Endodermal cell (in vitro differentiated cells): ENCODE results near the gene STUB1. TPM values are rescaled to one million over a fixed set of nuclear protein-coding genes. Genes with fewer than 3 reads are reported as not detected.

Experiments
- DNase-seq: peaks from one replicate; pipeline ENCODE4 v3.0.0-alpha.2; 2017
- H3K27ac ChIP-seq: 2 replicates; pipeline ENCODE4 v1.5.1; 2013; ENCODE audit warnings: mild to moderate bottlenecking, low read depth, low read length, moderate library complexity
- H3K27me3 ChIP-seq: 2 replicates; pipeline ENCODE4 v1.6.1; 2013; ENCODE audit warnings: mild to moderate bottlenecking, low read length, moderate library complexity; ENCODE audit not compliant: insufficient read depth, control insufficient read depth, poor library complexity, severe bottlenecking
- H3K36me3 ChIP-seq: 2 replicates; pipeline ENCODE4 v1.7.0; 2013; ENCODE audit warnings: mild to moderate bottlenecking, low read length, moderate library complexity; ENCODE audit not compliant: control insufficient read depth, insufficient read depth
- H3K4me1 ChIP-seq: one replicate; pipeline ENCODE4 v1.7.0; 2013; ENCODE audit warnings: low read length; ENCODE audit not compliant: control insufficient read depth, insufficient read depth
- H3K4me3 ChIP-seq: 2 replicates; pipeline ENCODE4 v1.5.1; 2013; ENCODE audit warnings: mild to moderate bottlenecking, low read length, moderate library complexity
- H3K9ac ChIP-seq: 2 replicates; pipeline ENCODE4 v1.6.1; 2013; ENCODE audit warnings: mild to moderate bottlenecking, low read length, moderate library complexity; ENCODE audit not compliant: poor library complexity, severe bottlenecking; ENCODE audit errors: extremely low read depth
- H3K9me3 ChIP-seq: 2 replicates; pipeline ENCODE4 v1.6.1; 2013; ENCODE audit warnings: mild to moderate bottlenecking, low read length, moderate library complexity; ENCODE audit not compliant: control insufficient read depth
- H3K27ac Mint-ChIP-seq: 2 replicates; pipeline ENCODE4 v1.8.0; 2020; ENCODE audit warnings: mixed read lengths
- H3K27me3 Mint-ChIP-seq: 2 replicates; pipeline ENCODE4 v1.8.0; 2021; ENCODE audit warnings: mild to moderate bottlenecking, mixed read lengths; ENCODE audit not compliant: insufficient read depth
- H3K36me3 Mint-ChIP-seq: 2 replicates; pipeline ENCODE4 v1.8.0; 2020; ENCODE audit warnings: low read depth, mixed read lengths
- H3K4me1 Mint-ChIP-seq: 2 replicates; pipeline ENCODE4 v1.8.0; 2020; ENCODE audit warnings: mixed read lengths
- H3K4me3 Mint-ChIP-seq: 2 replicates; pipeline ENCODE4 v1.8.0; 2020; ENCODE audit warnings: mild to moderate bottlenecking, moderate library complexity, mixed read lengths
- H3K9me3 Mint-ChIP-seq: 2 replicates; pipeline ENCODE4 v1.8.0; 2020; ENCODE audit warnings: mild to moderate bottlenecking, mixed read lengths
- CTCF ChIP-seq: fragments of 200-600 bp; sonication (generic); conservative IDR thresholded peaks from 2 replicates; pipeline ENCODE4 v1.5.0; 2021; ENCODE audit warnings: antibody characterized with exemption, mild to moderate bottlenecking
- WGBS, 2 experiments: methylation state at CpG; one replicate each; pipeline versions ENCODE4 v1.1.5 to v1.1.7; 2013; ENCODE audit warnings: missing lambda C conversion rate in 2 of 2, mixed read lengths in 1 of 2; ENCODE audit not compliant: insufficient coverage in 1 of 2, insufficient read length in 1 of 2; 5-methylcytosine and 5-hydroxymethylcytosine counted together
- total RNA-seq, 2 donors: library from RNA; stranded (reverse); fragmentation: NEBNext Ultra II Directional in 1 of 2; extraction: Animal tissue kit (Norgen Biotek cat#: 25700) in 1 of 2; gene quantifications; 2 replicates in 1 of 2; 3 replicates in 1 of 2; pipeline ENCODE4 v1.2.1, GENCODE V29; 2021

Gene STUB1
- total RNA-seq, 2 donors from 2014 or later: 105 to 124 TPM

- Mint-ChIP-seq H3K27ac (no peak overlapping the region), H3K36me3 (no peaks in the 10 kb centered on the region), H3K27me3 (no peaks in the 10 kb centered on the region), H3K4me3 (peak overlapping the region; percentile 30), H3K9me3 (no peaks in the 10 kb centered on the region), H3K4me1 (no peaks in the 10 kb centered on the region)
- Histone ChIP-seq H3K27me3 (no peaks in the 10 kb centered on the region), H3K27ac (no peak overlapping the region), H3K36me3 (no peaks in the 10 kb centered on the region), H3K9me3 (no peaks in the 10 kb centered on the region), H3K4me3 (no peak overlapping the region), H3K4me1 (no peaks in the 10 kb centered on the region), H3K9ac (no peak overlapping the region)
- TF ChIP-seq CTCF: no peak
- no peak for DNase-seq
- 95 to 100% methylated on average over 1 to 2 of the region's 5 CpGs for WGBS, 2 experiments
Measured at GRCh38 chr16:640614-641013, 39.6 kb upstream of the STUB1 start.

GRCh38 chr16:641326-642188, 38.7 kb upstream of the STUB1 start, which contains the start of gene MCRIP2:
Gene MCRIP2 (plus strand): TSS chr16:641828. CDS start chr16:641992, 164 bp downstream.
- WGBS, 2 experiments: 1 to 2% methylated on average over 27 to 79 of the region's 81 CpGs
- Mint-ChIP-seq H3K27me3 (no peaks in the 10 kb centered on the region), H3K9me3 (no peaks in the 10 kb centered on the region), H3K27ac (no peak within 1 kb of the TSS), H3K36me3 (no peaks in the 10 kb centered on the region), H3K4me3 (peak within 1 kb of the TSS; percentile 57), H3K4me1 (no peaks in the 10 kb centered on the region)
- Histone ChIP-seq H3K36me3 (no peaks in the 10 kb centered on the region), H3K9ac (peak within 1 kb of the TSS; percentile 18), H3K4me3 (peak within 1 kb of the TSS; percentile 77), H3K27me3 (no peaks in the 10 kb centered on the region), H3K27ac (no peak within 1 kb of the TSS), H3K4me1 (no peaks in the 10 kb centered on the region), H3K9me3 (no peaks in the 10 kb centered on the region)
- DNase-seq: peak; percentile 94
- no peak for TF ChIP-seq CTCF

- TF ChIP-seq CTCF: no peak
- WGBS, 2 experiments: 13% methylated on average over 33 to 72 of the region's 72 CpGs
- no peaks in the 10 kb centered on the region for H3K4me1 Mint-ChIP-seq
- no peaks in the 10 kb centered on the region for H3K27me3 ChIP-seq
- no peaks in the 10 kb centered on the region for H3K36me3 ChIP-seq
- H3K36me3 Mint-ChIP-seq: no peaks in the 10 kb centered on the region
- H3K4me3 ChIP-seq: peak overlapping the region; percentile 77
- H3K27me3 Mint-ChIP-seq: no peaks in the 10 kb centered on the region
- H3K27ac Mint-ChIP-seq: no peak overlapping the region
- H3K4me3 Mint-ChIP-seq: peak overlapping the region; percentile 57
- H3K9me3 Mint-ChIP-seq: no peaks in the 10 kb centered on the region
- peak; percentile 79 for DNase-seq
- H3K4me1 ChIP-seq: no peaks in the 10 kb centered on the region
- H3K27ac ChIP-seq: no peak overlapping the region
- peak overlapping the region; percentile 18 for H3K9ac ChIP-seq
- H3K9me3 ChIP-seq: no peaks in the 10 kb centered on the region
Measured at GRCh38 chr16:642189-643049, 37.8 kb upstream of the STUB1 start.
